ENCODE measurements around the gene RAD51B. TPM values are rescaled to one million over a fixed set of nuclear protein-coding genes. Genes with fewer than 3 reads are reported as not detected.
"Not testable (repeated sequence)": the region's sequence is repeated elsewhere in the genome, so short reads cannot be mapped to it uniquely, and the experiment has no call there.

The RAD51B gene
- polyA plus RNA-seq, 4 donors: 10.6 to 13.2 (median 11.3) TPM

DNA sequence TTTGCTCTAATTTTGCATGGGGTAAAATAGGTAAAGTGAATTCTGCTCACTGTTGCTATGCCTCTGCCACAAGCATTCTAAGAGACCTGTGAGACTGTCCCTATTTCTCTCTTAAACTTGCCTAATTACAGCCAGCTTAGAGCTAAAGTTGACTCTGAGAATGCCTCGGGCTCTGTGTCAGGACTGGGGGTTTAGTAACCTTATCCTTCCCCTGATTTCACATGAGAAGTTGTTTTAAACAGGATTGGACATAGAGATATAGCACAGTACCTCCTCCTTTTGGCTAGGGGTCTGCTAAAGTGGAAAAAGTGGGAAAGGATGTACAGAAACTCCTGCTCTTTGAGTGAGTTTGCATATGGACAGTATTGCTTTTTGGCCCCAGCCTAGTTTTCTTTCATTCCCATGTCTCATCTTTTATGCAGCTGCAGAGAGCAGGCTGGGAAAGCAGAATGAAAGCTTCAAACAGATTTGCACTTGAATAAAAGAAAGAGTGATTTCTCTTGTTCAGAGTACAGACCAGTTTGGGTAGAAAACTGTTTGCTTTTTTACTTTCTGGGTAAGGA is 122.0 kb downstream of the RAD51B start:
- peak in 1 of 4 donors; percentile 35 for DNase-seq (ENCODE audit: low read depth in 4 of 4, low spot score in 2 of 4)

DNA sequence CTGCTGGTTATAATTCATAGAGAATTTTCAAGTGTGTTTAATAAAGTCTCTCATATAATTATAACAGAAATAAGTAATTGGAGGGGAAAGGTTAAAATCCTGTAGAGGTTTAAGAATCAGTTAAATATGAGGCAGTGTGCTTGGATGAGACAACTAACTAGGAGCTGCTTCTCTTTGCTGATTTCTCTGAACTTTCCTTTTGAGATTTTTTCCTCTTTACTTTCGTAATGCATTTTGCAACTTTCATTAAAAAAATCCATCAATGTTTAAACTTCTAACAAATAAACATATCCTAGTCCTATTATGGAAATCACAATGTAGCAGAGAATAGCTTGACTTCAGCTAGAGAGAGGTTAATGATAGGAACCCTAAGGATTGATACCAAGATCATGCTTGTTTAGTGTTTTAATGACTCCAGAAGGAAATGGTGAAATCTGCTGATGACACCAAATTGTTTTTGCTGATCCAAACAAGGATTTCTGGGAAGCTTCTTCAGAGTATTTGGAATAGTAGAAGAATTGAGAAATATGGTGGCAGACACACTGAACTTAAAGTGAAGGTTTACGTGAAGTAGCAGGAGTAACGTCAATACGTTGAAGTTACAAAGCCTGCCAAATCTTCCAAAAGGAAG is 122.6 kb downstream of the RAD51B start:
- DNase-seq (ENCODE audit: low read depth in 4 of 4, low spot score in 2 of 4): no peak

DNA sequence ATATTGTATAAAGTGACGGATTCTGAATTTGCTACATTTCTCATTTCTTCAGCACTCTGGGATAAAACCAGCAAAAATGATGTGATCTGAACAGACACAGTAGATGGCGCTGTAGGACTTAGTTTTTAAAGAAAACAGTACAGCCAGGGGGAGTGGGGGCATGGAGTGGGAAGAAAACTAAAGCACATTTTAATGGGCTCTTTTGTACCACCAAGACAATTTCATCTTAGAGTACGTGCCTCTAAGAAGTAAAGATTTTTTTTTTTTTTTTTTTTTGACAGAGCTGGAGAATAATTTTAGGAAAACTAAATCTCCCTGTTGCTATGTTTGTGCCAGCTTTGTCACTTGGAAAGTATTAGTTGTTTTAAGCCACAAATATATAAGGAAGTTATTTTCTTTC is 124.4 kb downstream of the RAD51B start:
- peak; percentile 67 to 91 (median 82) for DNase-seq (ENCODE audit: low read depth in 4 of 4, low spot score in 2 of 4)

DNA sequence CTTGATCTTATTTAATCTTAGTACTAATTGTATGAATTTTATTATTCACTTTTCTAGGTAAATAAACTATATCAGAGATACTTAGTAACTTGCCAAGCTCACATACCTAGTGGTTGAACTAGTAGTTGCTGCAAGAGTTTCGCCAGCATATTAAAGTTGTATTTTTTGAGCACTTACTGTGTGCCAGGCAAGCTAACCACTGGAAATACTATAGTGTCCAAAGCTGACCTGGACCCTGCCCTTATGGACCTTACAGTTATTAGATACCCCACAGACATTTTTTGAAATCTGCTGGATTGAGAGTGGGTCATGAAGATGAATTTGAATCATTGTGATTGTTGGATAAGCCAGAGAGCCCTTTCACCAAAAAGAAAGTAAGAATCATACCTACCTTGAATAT is 125.0 kb downstream of the RAD51B start:
- no peak for DNase-seq (ENCODE audit: low read depth in 4 of 4, low spot score in 2 of 4)

DNA sequence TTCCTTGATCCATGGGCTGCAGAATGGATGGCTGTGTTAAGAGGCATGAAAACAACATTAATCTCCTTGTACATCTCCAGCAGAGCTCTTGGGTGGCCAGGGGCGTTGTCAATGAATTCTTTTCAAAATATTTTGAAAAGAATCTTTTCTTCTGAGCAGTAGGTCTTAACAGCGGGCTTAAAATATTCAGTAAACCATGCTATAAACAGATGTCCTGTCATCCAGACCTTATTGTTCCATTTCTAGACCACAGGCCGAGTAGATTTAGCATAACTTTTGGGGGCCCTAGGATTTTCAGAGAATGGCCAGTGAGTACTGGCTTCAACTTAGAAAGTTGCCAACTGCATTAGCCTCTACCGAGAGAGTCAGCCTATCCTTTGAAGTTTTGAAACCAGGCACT is 130.2 kb downstream of the RAD51B start:
- DNase-seq (ENCODE audit: low read depth in 4 of 4, low spot score in 2 of 4): no peak

DNA sequence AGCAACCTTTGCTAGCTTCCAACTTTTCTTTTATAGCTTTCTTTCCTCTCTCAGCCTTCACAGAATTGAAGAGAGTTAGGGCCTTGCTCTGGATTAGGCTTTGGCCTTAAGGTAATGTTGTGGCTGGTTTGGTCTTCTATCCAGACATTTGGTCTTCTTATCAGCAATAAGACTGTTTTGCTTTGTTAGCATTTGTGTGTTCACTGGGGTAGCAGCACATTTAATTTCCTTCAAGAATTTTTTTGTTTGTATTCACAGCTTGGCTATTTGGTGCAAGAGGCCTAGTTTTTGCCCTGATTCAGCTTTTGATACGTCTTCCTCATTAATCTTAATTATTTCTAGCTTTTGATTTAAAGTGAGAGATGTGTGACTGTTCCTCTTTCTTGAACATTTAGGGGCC is 130.8 kb downstream of the RAD51B start:
- DNase-seq (ENCODE audit: low read depth in 4 of 4, low spot score in 2 of 4): no peak

DNA sequence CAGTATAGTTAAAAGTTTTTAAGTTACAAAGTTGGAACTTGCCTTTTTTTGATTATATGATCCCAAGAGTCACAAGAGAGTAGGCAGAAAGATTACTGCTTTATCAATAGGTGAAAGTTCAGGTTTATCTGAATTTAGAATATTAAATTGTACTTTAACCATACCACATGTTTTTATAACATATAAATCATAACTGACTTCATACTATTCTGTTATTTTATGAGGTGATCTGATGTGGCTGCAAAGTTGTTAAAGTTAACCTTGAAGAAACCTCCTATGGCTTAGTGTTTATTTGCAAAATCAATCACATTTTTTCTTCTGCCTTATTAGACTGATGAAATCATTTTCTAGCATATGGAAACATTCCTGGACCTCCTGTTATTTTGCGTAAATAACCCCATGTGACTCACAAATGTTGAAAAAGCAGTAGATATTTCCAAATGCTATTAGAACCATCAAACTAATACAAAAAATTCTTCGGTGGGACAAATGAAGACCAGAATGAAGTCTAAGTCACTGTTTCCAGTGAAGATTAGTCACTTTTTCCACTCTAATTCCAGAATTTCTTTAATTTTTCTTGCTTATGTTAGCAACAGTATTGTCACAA is 132.1 kb downstream of the RAD51B start:
- no peak for DNase-seq (ENCODE audit: low read depth in 4 of 4, low spot score in 2 of 4)

DNA sequence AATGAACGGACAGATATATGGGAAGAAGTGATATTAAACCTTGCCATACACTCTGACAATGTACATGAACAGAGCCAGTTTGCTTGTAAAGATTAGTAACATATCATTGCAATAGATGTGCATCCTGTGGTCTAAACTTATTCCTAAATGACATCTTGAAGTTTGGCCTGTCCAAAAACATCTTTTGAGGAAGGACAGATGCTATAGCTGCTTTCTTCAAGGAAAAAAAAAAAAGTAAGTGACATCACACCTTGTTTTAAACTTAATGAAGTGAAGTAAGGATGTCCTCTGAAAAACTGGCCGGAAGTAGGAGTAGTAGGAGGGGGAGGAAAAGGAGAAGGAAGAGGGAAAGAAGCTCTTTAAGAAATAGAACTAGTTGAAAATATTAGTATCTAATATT is 132.8 kb downstream of the RAD51B start:
- DNase-seq (ENCODE audit: low read depth in 4 of 4, low spot score in 2 of 4): no peak

DNA sequence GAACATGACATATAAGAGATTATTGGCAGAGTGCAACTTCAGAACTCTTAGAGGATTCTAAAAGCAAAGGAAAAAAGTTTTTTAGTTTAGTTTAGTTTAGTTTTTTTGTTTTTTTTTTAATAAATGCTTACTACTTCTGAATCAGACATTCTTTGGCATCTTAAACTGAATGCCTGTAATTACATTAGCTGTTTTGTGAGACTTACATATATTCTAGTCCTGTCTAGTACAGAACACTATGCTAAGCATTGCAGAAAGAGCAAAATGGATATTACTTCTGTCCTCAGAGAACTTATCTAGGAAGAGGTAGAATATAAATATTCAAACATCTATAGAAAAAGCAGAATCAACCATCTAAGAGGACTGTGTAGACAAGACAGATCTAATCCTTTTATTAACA is 133.2 kb downstream of the RAD51B start:
- DNase-seq (ENCODE audit: low read depth in 4 of 4, low spot score in 2 of 4): no peak

DNA sequence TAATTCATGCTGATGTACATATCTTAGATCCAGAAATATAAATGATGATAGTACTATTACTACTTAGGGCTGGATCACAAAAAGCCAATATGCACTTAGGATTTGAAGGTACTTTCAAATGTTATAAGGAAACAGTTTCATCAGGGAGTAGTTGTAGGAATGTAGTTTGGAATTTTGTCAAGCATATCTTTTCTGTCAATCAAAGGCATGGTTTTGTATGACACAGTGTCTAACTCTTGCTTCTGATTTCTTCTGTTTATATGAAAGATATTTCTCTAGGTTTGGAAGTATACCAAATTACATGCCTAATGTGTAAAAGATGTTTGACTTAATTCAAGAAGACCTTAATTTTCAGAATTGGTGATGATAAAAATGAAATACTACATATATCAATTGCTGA is 135.7 kb downstream of the RAD51B start:
- DNase-seq (ENCODE audit: low read depth in 4 of 4, low spot score in 2 of 4): no peak

DNA sequence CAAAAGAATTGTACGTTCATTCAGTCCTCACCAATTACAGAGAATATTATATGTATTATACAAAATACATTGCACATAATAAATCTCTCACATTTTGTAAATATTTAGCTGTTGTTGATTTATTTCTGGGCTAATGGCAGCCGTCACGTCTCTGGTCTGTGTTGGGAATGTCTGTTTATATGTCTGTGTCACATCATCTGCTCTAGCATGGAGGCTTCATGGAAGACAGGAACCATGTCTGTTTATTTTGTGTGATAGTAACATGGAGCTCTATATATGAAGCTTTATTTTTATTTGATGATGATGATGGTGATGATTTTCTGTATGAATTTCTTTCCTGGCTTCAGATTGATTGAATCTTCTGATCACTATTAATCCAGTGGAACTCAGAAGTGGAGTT is 138.4 kb downstream of the RAD51B start:
- DNase-seq (ENCODE audit: low read depth in 4 of 4, low spot score in 2 of 4): no peak

DNA sequence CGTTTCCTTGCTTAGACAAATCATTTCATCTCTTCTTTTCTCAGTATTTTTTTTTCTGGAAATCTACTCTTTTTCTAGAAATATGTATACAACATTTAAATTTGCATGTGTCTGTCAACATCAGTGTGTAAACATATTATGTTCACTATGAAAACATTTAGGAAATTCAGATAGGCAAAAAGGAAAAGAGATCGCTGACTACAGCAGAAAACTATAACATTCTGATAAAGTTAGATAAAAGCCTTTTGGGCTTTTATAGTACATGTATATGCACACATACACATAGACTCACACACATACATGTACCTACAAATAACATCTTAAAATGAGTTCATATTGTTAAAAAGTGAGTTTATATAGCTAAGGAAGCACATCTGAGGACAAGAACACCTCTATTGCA is 142.1 kb downstream of the RAD51B start:
- DNase-seq (ENCODE audit: low read depth in 4 of 4, low spot score in 2 of 4): no peak

DNA sequence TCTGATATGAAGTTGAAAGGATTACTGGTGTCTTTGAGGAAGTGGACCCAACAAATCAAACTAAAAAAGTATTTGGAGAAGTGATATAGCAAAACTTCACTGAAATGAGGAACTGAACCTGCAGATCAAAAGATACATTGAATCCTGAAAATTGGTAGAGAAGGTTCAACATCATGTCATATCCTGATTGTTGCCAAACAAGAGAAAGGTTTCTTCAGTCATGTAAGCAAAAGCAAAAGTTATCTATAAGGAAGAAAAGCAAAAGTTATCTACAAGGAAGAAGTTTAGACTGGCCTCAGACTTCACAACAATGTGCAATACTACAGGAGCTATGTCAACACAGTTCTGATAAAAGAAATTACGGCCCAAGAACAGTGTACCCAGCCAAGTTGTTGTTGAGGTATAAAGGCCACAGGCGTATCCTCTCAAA is 142.7 kb downstream of the RAD51B start:
- DNase-seq (ENCODE audit: low read depth in 4 of 4, low spot score in 2 of 4): no peak

DNA sequence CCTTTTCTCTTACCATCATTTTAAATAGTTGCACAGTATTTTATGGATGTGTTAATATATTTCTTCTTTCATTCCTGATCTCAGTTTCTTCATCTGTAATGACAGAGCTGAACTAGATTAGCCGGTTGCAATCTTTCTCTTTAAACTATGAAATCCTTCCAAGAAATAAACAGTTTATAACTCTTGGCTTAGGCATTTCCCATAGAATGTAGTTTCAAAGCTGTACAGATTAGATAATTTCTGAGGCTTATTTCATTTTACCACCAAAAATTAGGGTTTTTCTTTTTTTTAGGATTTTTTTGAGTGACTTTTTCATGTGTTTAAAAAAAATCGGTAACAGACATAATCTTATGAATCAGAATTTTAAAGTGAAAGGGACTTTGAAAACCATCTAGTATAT is 144.0 kb downstream of the RAD51B start:
- no peak for DNase-seq (ENCODE audit: low read depth in 4 of 4, low spot score in 2 of 4)

DNA sequence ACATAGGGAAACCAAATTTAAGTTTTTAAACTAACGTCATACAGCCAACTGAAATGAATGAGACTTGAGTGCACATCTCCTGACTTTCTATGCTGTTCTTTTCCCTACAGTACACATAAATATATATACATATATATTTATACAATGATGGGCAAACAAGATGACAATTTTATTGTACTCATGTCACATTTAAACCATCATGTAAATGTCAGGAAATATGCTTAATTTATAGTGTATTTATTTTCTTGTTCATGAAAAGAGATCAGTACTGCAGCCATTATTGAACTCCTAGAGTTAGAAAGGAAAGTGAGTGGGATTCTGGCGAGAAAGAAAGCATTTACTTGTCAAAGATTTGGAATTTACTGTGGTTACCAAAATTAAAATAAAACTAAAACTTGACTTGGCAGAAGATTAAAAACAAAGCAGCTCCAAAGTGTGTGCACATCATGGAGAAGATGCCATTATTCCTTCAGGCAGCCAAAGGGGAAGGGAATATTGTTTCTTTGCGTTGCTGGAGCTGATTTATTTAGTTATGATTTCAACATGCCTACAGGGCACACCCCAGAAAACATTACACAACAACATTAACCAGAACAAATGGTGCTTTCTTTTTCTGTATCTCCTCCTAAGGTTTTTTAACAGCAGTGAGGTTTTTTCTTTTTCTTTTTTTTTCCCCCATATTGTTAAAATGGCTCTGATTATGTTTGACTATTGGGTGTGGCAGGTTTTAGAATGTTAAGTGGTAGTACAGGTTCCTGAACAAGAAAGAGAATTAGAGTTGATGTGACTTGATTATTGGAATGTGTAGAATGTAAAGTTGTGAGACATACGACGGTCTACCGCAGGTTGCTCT is 144.6 kb downstream of the RAD51B start:
- DNase-seq (ENCODE audit: low read depth in 4 of 4, low spot score in 2 of 4): no peak

DNA sequence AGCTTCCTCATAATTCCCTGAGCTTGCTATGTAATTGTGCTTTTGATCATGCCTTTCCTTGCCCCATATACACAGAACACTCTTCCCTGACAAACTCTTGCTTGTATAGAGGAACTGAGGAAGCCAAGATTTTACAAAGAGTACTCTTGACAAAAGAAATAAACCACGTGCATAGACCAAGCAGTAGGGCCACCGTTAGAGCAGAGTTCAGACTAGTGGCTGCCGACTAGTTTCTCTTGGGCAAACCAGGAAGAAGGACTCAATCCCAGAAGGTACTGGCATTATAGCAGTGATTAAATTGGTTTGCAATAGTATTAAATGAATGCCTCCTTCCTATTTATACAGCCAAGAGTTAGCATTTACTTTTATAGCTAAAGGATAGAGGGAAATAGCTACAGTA is 146.1 kb downstream of the RAD51B start:
- DNase-seq (ENCODE audit: low read depth in 4 of 4, low spot score in 2 of 4): no peak

DNA sequence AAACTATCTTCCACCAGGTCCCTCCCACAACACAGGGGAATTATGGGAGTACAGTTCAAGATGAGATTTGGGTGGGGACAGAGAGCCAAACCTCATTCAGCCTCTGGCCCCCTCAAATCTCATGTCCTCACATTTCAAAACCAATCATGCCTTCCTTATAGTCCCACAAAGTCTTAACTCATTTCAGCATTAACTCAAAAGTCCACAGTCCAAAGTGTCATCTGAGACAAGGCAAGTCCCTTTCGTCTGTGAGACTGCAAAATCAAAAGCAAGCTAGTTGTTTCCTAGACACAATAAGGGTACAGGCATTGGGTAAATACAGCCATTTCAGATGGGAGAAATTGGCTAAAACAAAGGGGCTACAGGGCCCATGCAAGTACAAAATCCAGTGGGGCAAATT is 147.6 kb downstream of the RAD51B start:
- no peak for DNase-seq (ENCODE audit: low read depth in 4 of 4, low spot score in 2 of 4)

DNA sequence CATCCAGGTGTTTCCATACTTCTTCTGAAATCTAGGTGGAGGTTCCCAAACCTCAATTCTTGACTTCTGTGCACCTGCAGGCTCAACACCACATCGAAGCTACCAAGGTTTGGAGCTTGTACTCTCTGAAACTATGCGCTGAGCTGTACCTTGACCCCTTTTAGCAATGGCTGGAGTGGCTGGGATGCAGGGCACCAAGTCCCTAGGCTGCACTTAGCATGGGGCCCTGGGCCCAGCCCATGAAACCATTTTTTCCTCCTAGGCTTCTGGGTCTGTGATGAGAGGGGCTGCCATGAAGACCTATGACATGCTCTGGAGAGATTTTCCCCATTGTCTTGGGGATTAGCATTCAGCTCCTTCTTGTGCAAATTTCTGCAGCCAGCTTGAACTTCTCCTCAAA is 148.4 kb downstream of the RAD51B start:
- not testable (repeated sequence) for DNase-seq (ENCODE audit: low read depth in 4 of 4, low spot score in 2 of 4)

DNA sequence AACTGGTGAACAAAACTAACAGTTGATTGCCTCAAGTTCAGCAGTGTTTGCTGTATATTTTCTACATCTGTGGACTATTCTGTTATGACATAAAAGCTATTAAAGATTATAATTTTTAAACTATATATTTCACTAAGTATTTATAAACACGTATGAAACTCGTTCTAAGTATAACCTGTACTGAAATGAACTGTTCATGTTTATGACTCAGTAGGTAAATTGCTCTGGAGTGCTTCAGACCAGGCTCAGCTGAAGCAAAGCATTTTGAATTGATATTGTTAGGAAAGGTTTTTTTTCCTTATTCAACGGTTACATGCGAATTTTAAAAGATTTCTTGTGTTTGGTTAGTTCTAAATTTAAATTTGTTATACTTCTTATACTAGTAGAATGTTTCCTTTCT is 151.3 kb downstream of the RAD51B start:
- DNase-seq (ENCODE audit: low read depth in 4 of 4, low spot score in 2 of 4): no peak

DNA sequence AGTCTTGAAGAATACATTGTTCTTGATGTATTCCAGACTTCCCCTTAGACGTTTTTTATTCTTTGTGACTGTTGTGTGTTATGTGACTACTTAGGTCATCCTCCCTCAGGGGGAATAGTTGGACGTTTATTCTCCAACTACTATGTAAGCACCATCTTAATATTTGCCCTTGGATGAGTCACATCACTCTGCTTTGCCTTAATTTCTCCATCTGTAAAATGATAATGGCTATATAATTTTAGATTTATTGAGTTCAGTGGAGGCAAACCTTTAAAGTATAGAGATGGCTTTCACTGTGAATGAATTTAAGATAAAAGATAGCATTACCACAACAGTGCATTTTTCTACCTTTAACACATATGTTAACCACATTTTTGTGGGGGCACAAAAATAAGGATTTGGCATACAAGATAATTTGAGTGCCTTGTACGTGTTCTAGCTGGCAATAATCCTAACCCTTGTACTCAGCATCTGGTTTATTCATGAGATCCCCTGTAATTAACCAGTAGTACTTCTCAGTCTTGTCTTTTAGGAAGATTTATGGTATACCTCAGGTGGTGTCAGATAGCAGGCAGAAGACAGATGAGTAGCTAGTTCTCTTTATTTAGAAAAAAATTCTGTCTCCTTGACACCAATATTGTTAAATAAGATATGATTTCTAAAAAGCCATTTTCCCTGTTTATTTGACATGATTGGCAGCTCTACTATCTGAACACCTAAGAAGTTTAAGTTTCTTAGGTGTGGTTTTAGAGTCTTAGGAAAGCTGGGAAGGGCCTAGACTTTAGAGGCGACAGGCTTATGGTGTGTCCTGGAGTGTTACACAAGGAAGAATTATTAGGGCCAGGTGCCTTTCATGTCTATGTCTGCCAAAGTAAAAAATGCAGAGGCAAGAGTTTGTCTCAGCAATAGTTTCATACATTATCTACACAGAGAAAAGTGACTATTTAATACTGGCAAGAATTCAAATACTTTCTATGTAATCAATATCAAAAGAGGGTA is 152.3 kb downstream of the RAD51B start:
- no peak for DNase-seq (ENCODE audit: low read depth in 4 of 4, low spot score in 2 of 4)
